Esophagus mucosa (tissue), 1 donor: Measurements from ENCODE around the gene UBAC2. TPM values are rescaled to one million over a fixed set of nuclear protein-coding genes. Genes with fewer than 3 reads are reported as not detected.

ENCODE experiments used
- ATAC-seq: fragments of 200-7000 bp; cut with Tn5 transposase; one replicate; pipeline ENCODE4 v1.9.1; 2020
- total RNA-seq: library from RNA; stranded (reverse); gene quantifications from one replicate; pipeline ENCODE4 v1.2.4, GENCODE V29; 2023
- donor health status: DM: yes; HTN: yes; CAD: no.

UBAC2 gene
- total RNA-seq, 1 donor from 2014 or later = 59.4 TPM

GRCh38 chr13:99341969-99342722 lies 141.5 kb downstream of the UBAC2 start:
- ATAC-seq = no peak

- no peak for ATAC-seq
Measured at GRCh38 chr13:99342723-99343315, 142.2 kb downstream of the UBAC2 start.

- no peak for ATAC-seq
Measured at GRCh38 chr13:99344610-99345208, 144.1 kb downstream of the UBAC2 start.

- ATAC-seq = no peak
Measured at GRCh38 chr13:99345345-99345744, 144.7 kb downstream of the UBAC2 start.

- no peak for ATAC-seq
Measured at GRCh38 chr13:99346335-99347042, 145.8 kb downstream of the UBAC2 start.

- ATAC-seq = no peak
Measured at GRCh38 chr13:99347335-99347878, 146.8 kb downstream of the UBAC2 start.

- ATAC-seq = no peak
Measured at GRCh38 chr13:99347911-99348451, 147.3 kb downstream of the UBAC2 start.

GRCh38 chr13:99350191-99350590 lies 149.5 kb downstream of the UBAC2 start:
- ATAC-seq = no peak

- no peak for ATAC-seq
Measured at GRCh38 chr13:99351772-99352171, 151.1 kb downstream of the UBAC2 start.

- ATAC-seq = no peak
Measured at GRCh38 chr13:99352351-99353245, 151.9 kb downstream of the UBAC2 start.

- ATAC-seq = no peak
Measured at GRCh38 chr13:99353246-99353600, 152.6 kb downstream of the UBAC2 start.

- ATAC-seq = no peak
Measured at GRCh38 chr13:99353836-99354235, 153.2 kb downstream of the UBAC2 start.

GRCh38 chr13:99354371-99354951 lies 153.8 kb downstream of the UBAC2 start:
- ATAC-seq = peak; percentile 79

GRCh38 chr13:99355267-99356011 lies 154.8 kb downstream of the UBAC2 start:
- peak; percentile 29 for ATAC-seq

GRCh38 chr13:99356012-99356261 lies 155.3 kb downstream of the UBAC2 start:
- peak; percentile 38 for ATAC-seq

GRCh38 chr13:99356262-99357091 lies 155.8 kb downstream of the UBAC2 start:
- peak; percentile 30 for ATAC-seq

GRCh38 chr13:99357131-99357596 lies 156.5 kb downstream of the UBAC2 start:
- ATAC-seq = no peak

GRCh38 chr13:99357941-99358340 lies 157.3 kb downstream of the UBAC2 start:
- ATAC-seq = no peak

- no peak for ATAC-seq
Measured at GRCh38 chr13:99359528-99359927, 158.9 kb downstream of the UBAC2 start.

- ATAC-seq = no peak
Measured at GRCh38 chr13:99360696-99361095, 160.0 kb downstream of the UBAC2 start.
